ENCODE data around the gene GINM1.

DNA sequence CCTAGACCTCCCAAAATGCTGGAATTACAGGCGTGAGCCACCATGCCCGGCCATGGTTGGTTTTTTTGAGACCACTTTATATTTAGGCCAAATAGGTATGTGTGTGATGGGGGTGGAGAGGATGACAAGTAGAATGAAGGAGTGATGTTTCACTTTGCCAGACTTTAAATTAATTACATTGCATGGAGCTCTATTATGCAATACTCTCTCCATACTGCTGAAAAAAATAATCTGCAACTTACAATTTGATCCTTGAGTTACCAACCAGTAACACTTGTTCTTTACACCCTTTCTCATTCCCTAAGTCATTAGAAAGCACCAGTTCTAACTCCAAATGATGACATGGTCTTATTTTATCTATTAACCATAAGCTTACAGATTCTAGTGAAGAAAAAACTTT is 26.8 kb downstream of the GINM1 start:
- TF ChIP-seq, protein P1, sequence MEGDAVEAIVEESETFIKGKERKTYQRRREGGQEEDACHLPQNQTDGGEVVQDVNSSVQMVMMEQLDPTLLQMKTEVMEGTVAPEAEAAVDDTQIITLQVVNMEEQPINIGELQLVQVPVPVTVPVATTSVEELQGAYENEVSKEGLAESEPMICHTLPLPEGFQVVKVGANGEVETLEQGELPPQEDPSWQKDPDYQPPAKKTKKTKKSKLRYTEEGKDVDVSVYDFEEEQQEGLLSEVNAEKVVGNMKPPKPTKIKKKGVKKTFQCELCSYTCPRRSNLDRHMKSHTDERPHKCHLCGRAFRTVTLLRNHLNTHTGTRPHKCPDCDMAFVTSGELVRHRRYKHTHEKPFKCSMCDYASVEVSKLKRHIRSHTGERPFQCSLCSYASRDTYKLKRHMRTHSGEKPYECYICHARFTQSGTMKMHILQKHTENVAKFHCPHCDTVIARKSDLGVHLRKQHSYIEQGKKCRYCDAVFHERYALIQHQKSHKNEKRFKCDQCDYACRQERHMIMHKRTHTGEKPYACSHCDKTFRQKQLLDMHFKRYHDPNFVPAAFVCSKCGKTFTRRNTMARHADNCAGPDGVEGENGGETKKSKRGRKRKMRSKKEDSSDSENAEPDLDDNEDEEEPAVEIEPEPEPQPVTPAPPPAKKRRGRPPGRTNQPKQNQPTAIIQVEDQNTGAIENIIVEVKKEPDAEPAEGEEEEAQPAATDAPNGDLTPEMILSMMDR (IDR thresholded peaks at IDR 0.05), result no peak
- no peak for TF ChIP-seq POLR2A (IDR thresholded peaks at IDR 0.05)

Measured in lower leg skin (tissue), 3 donors.